HCT116 (cell line): ENCODE data around the gene FPR3.

Experiments
- CBX3 ChIP-seq: IDR thresholded peaks from 2 replicates; pipeline ENCODE4 v1.6.1; 2012; ENCODE audit warnings: low read depth
- CTCF ChIP-seq, 3 experiments: fragments of 200-600 bp in 1 of 3; sonication (generic) in 1 of 3; IDR thresholded peaks in 2 of 3; conservative IDR thresholded peaks in 1 of 3; 2 replicates each; pipeline ENCODE4 v1.5.1; 2012 to 2017; ENCODE audit warnings: low read depth in 2 of 3, low read length in 2 of 3, antibody characterized with exemption in 1 of 3, borderline replicate concordance in 1 of 3, control low read depth in 1 of 3, mild to moderate bottlenecking in 1 of 3, mixed read lengths in 1 of 3, mixed run types in 1 of 3, moderate library complexity in 1 of 3; ENCODE audit not compliant: insufficient read depth in 1 of 3
- EZH2 ChIP-seq: fragments of 200-600 bp; sonication (generic); IDR thresholded peaks from 2 replicates; pipeline ENCODE4 v1.6.1; 2017; ENCODE audit warnings: antibody characterized with exemption, mixed run types
- JUND ChIP-seq: IDR thresholded peaks from 2 replicates; pipeline ENCODE4 v1.6.1; 2012
- POLR2A ChIP-seq: IDR thresholded peaks from 2 replicates; pipeline ENCODE4 v1.7.0; 2011; ENCODE audit warnings: borderline replicate concordance; ENCODE audit not compliant: insufficient read depth, insufficient read length; ENCODE audit errors: extremely low read depth
- POLR2AphosphoS5 ChIP-seq: IDR thresholded peaks from 2 replicates; pipeline ENCODE4 v1.6.1; 2011; ENCODE audit warnings: mild to moderate bottlenecking, low read depth, low read length, moderate library complexity
- SIN3A ChIP-seq: IDR thresholded peaks from 2 replicates; pipeline ENCODE4 v1.6.1; 2012; ENCODE audit warnings: low read depth
- SP1 ChIP-seq: IDR thresholded peaks from 2 replicates; pipeline ENCODE4 v1.6.1; 2012; ENCODE audit warnings: low read depth
- ZNF274 ChIP-seq: fragments of 200-500 bp; sonication (Bioruptor generic); IDR thresholded peaks from 2 replicates; pipeline ENCODE4 v1.6.1; 2014; ENCODE audit warnings: mild to moderate bottlenecking, low read depth, low read length, inconsistent platforms
- TF ChIP-seq, protein P1 (sequence below): IDR thresholded peaks from 2 replicates; pipeline ENCODE4 v1.6.1; 2011; ENCODE audit warnings: mild to moderate bottlenecking, low read length, moderate library complexity; ENCODE audit not compliant: insufficient replicate concordance; ENCODE audit errors: extremely low read depth
- TF ChIP-seq, protein P2 (sequence below): IDR thresholded peaks from 2 replicates; pipeline ENCODE4 v1.6.1; 2012; ENCODE audit warnings: low read depth

DNA sequence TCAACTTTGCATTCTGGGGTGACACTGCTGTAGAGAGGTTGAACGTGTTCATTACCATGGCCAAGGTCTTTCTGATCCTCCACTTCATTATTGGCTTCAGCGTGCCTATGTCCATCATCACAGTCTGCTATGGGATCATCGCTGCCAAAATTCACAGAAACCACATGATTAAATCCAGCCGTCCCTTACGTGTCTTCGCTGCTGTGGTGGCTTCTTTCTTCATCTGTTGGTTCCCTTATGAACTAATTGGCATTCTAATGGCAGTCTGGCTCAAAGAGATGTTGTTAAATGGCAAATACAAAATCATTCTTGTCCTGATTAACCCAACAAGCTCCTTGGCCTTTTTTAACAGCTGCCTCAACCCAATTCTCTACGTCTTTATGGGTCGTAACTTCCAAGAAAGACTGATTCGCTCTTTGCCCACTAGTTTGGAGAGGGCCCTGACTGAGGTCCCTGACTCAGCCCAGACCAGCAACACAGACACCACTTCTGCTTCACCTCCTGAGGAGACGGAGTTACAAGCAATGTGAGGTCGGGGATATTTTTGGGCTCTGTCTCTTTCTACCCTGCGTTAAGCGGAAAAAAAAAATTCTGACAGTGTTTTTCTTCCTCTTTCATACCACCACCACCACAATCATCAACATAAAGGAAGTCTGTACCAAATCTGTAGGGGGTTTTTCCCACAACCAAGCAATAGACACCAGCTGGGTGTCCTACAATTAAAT, 29.5 kb downstream of the FPR3 start:
- TF ChIP-seq CTCF (IDR thresholded peaks at IDR 0.05 in 2 of 3, conservative IDR thresholded peaks at IDR 0.05 in 1 of 3; ENCODE audit: borderline replicate concordance in 1 of 3, insufficient read depth in 1 of 3, low read depth in 2 of 3, low read length in 2 of 3) (no peak), SP1 (no peak), POLR2A (no peak), JUND (no peak), SIN3A (no peak), POLR2AphosphoS5 (no peak), ZNF274 (no peak), EZH2 (no peak), CBX3 (no peak)
- TF ChIP-seq, protein P1, sequence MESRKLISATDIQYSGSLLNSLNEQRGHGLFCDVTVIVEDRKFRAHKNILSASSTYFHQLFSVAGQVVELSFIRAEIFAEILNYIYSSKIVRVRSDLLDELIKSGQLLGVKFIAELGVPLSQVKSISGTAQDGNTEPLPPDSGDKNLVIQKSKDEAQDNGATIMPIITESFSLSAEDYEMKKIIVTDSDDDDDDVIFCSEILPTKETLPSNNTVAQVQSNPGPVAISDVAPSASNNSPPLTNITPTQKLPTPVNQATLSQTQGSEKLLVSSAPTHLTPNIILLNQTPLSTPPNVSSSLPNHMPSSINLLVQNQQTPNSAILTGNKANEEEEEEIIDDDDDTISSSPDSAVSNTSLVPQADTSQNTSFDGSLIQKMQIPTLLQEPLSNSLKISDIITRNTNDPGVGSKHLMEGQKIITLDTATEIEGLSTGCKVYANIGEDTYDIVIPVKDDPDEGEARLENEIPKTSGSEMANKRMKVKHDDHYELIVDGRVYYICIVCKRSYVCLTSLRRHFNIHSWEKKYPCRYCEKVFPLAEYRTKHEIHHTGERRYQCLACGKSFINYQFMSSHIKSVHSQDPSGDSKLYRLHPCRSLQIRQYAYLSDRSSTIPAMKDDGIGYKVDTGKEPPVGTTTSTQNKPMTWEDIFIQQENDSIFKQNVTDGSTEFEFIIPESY: no peak
- TF ChIP-seq, protein P2, sequence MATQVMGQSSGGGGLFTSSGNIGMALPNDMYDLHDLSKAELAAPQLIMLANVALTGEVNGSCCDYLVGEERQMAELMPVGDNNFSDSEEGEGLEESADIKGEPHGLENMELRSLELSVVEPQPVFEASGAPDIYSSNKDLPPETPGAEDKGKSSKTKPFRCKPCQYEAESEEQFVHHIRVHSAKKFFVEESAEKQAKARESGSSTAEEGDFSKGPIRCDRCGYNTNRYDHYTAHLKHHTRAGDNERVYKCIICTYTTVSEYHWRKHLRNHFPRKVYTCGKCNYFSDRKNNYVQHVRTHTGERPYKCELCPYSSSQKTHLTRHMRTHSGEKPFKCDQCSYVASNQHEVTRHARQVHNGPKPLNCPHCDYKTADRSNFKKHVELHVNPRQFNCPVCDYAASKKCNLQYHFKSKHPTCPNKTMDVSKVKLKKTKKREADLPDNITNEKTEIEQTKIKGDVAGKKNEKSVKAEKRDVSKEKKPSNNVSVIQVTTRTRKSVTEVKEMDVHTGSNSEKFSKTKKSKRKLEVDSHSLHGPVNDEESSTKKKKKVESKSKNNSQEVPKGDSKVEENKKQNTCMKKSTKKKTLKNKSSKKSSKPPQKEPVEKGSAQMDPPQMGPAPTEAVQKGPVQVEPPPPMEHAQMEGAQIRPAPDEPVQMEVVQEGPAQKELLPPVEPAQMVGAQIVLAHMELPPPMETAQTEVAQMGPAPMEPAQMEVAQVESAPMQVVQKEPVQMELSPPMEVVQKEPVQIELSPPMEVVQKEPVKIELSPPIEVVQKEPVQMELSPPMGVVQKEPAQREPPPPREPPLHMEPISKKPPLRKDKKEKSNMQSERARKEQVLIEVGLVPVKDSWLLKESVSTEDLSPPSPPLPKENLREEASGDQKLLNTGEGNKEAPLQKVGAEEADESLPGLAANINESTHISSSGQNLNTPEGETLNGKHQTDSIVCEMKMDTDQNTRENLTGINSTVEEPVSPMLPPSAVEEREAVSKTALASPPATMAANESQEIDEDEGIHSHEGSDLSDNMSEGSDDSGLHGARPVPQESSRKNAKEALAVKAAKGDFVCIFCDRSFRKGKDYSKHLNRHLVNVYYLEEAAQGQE: no peak
